OCI-LY7 (cell line): Measurements from ENCODE around the gene HOXB3. TPM values are rescaled to one million over a fixed set of nuclear protein-coding genes. Genes with fewer than 3 reads are reported as not detected.

ENCODE experiments used
- BruUV-seq: library from RNA; stranded (reverse); fragments of 400-500 nt; replicated peaks from 2 replicates; lab custom pipeline; 2021; lab: Mats Ljungman, UMichigan
- CTCF ChIA-PET: fragments of 300-600 bp; sonication (Branson Sonifier 250); formaldehyde crosslinking; loops from one replicate; lab custom pipeline; 2022; ENCODE audit warnings: antibody characterized with exemption; ENCODE audit not compliant: unreplicated experiment; lab: Charles Lee
- POLR2A ChIA-PET: fragments of 300-600 bp; sonication (Branson Sonifier 250); formaldehyde crosslinking; loops from one replicate; lab custom pipeline; 2022; ENCODE audit warnings: antibody characterized with exemption; lab: Charles Lee
- DNase-seq: peaks from one replicate; pipeline ENCODE4 v3.0.0-alpha.2; 2015; ENCODE audit warnings: low spot score
- H2AFZ ChIP-seq: fragments of 200-600 bp; sonication (generic), shearing (Covaris generic); 2 replicates; pipeline ENCODE4 v1.6.1; 2014; ENCODE audit warnings: mild to moderate bottlenecking, antibody characterized with exemption, low read length, moderate library complexity
- H3K27ac ChIP-seq: fragments of 200-600 bp; sonication (generic); 2 replicates; pipeline ENCODE4 v1.5.1; 2014; ENCODE audit warnings: mixed run types, low read depth, mild to moderate bottlenecking, moderate library complexity, low read length, inconsistent platforms; ENCODE audit not compliant: poor library complexity, severe bottlenecking
- H3K36me3 ChIP-seq: fragments of 200-600 bp; sonication (generic); 2 replicates; pipeline ENCODE4 v1.6.1; 2014; ENCODE audit warnings: mild to moderate bottlenecking, antibody characterized with exemption, low read length, moderate library complexity, mixed read lengths; ENCODE audit not compliant: insufficient read depth
- H3K4me1 ChIP-seq: fragments of 200-600 bp; sonication (generic); 2 replicates; pipeline ENCODE4 v1.5.1; 2014; ENCODE audit warnings: mild to moderate bottlenecking, low read length; ENCODE audit not compliant: insufficient read depth, poor library complexity, severe bottlenecking
- H3K4me2 ChIP-seq: fragments of 200-600 bp; sonication (generic); 2 replicates; pipeline ENCODE4 v1.6.1; 2014; ENCODE audit warnings: mild to moderate bottlenecking, low read length
- H3K4me3 ChIP-seq: fragments of 200-600 bp; sonication (generic); 2 replicates; pipeline ENCODE4 v1.5.1; 2014; ENCODE audit warnings: mild to moderate bottlenecking, low read depth, low read length; ENCODE audit not compliant: poor library complexity, severe bottlenecking
- H3K79me2 ChIP-seq: fragments of 200-600 bp; sonication (generic); 2 replicates; pipeline ENCODE4 v1.6.1; 2016; ENCODE audit warnings: low read depth, mild to moderate bottlenecking, low read length, moderate library complexity, mixed read lengths; ENCODE audit not compliant: insufficient read depth
- H3K9me2 ChIP-seq: fragments of 200-600 bp; sonication (generic); 2 replicates; pipeline ENCODE4 v1.6.1; 2016; ENCODE audit warnings: mild to moderate bottlenecking, low read length, mixed read lengths; ENCODE audit not compliant: insufficient read depth
- H3K9me3 ChIP-seq: fragments of 200-600 bp; sonication (generic); 2 replicates; pipeline ENCODE4 v1.6.1; 2014; ENCODE audit warnings: mild to moderate bottlenecking, mixed run types, low read length, mixed read lengths
- H4K20me1 ChIP-seq: fragments of 200-600 bp; sonication (generic); 2 replicates; pipeline ENCODE4 v1.6.1; 2014; ENCODE audit warnings: mild to moderate bottlenecking, antibody characterized with exemption, low read length, moderate library complexity, mixed read lengths; ENCODE audit not compliant: insufficient read depth
- EZH2phosphoT487 ChIP-seq: fragments of 200-600 bp; sonication (generic); IDR thresholded peaks from 2 replicates; pipeline ENCODE4 v1.6.1; 2018; ENCODE audit warnings: low read depth, borderline replicate concordance, mild to moderate bottlenecking, mixed run types, antibody characterized with exemption, low read length, moderate library complexity, mixed read lengths
- intact Hi-C: fragments of 100-400 bp; cut with micrococcal nuclease; formaldehyde crosslinking; loops from one replicate; pipeline ENCODE4 v1.10.0; 2022; ENCODE audit not compliant: unreplicated experiment
- total RNA-seq, 2 experiments: library from RNA; depleted of rRNA in 1 of 2; stranded (reverse); fragments of >200 nt in 1 of 2; shearing (Covaris generic) in 1 of 2; gene quantifications; 2 replicates each; pipeline ENCODE4 v1.2.3, GENCODE V29; 2014 to 2022
- TF ChIP-seq, protein P1 (sequence below): fragments of 200-600 bp; sonication (generic); conservative IDR thresholded peaks from 2 replicates; pipeline ENCODE4 v1.5.1; 2014; ENCODE audit warnings: mild to moderate bottlenecking, antibody characterized with exemption, low read length, moderate library complexity, mixed read lengths

HOXB3 gene
- total RNA-seq, 2 experiments from 2014 or later: 7.7 to 13.0 TPM

DNA sequence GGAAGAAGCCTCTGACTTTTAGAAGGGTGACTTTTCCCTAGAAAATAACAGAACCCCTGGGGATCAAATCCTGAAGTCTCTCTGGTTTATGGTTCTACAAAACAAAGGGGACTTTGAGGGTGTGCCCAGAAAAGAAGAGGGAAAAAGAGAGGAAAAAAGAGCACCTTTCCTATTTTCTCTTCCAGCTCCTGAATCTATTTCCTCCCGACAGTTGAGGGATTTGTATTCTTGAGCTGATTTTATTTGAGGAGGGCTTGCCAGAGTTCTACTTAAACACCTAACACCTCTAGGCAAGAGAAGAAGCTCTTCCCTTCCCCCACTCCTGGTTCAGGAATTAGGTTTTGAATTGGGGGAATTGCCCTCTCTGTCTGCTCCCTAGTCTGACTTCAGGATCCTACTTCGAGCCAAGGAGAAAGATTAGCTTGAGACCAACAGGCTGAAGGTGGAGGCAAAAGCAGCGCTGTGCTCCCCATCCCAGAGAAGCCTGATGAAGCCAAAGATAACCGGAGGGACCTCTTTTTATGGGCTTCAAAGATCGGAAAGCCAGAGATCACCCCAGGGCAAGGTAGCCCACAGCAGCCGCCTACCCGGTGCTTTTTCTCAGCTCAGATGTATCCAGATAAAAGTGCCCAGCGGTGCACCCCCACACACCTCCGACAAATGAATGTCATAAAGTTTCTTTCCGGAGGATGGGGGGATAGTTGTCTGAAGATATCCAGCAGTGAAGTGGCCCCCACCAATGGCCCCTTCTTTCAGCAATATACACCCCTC lies 796 bp downstream of the HOXB3 start:
- POLR2A ChIA-PET: interaction anchor here (1.0 to 1.6 kb wide), 2 partner anchors 122 to 256 kb away, joined by 3 to 4 read pairs; no protein-coding TSS in a partner anchor
- Histone ChIP-seq H3K4me3 (no peak overlapping the region), H2AFZ (no peak overlapping the region), H3K79me2 (no peaks in the 10 kb centered on the region), H3K4me1 (peaks cover 32% of the 10 kb centered on the region), H4K20me1 (no peaks in the 10 kb centered on the region), H3K9me2 (no peaks in the 10 kb centered on the region), H3K4me2 (no peak overlapping the region), H3K36me3 (no peaks in the 10 kb centered on the region), H3K27ac (no peak overlapping the region), H3K9me3 (no peaks in the 10 kb centered on the region)
- BruUV-seq: no TSS peak
- intact Hi-C loops: no loop called here
- TF ChIP-seq EZH2phosphoT487: no peak; the same call in 1 of the 2 replicates
- DNase-seq: no peak
- CTCF ChIA-PET: interaction anchor here (0.6 kb wide), 1 partner anchor 223 kb away, joined by 4 read pairs; no protein-coding TSS in a partner anchor

DNA sequence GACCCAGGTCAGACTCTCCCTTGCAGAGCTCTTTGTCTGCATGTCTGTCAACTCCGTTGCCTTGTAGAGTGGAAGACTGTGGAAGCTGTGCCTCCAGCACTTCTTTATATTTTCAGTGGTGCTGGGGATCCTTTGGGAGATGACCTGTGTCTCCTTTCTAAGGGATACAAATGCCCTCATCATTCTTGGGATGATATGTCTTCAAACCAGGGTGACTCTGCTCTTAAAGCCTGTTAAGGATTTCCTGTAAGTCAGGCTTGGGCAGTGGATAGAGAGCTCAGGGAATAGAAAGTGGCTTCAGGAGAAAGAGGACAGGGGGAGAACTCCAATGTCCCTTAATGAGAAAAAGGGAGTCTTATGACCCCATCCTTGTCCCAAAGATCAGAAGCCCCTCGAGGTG lies 1.5 kb downstream of the HOXB3 start:
- Histone ChIP-seq H3K4me3 (no peak overlapping the region), H3K4me1 (peaks cover 32% of the 10 kb centered on the region), H3K79me2 (no peaks in the 10 kb centered on the region), H4K20me1 (no peaks in the 10 kb centered on the region), H3K9me2 (no peaks in the 10 kb centered on the region), H2AFZ (no peak overlapping the region), H3K36me3 (no peaks in the 10 kb centered on the region), H3K4me2 (no peak overlapping the region), H3K27ac (no peak overlapping the region), H3K9me3 (no peaks in the 10 kb centered on the region)
- BruUV-seq: no TSS peak
- 0 out of 2 replicates have a peak, but pooled peaks have one; percentile 5 for TF ChIP-seq EZH2phosphoT487
- TF ChIP-seq, protein P1, sequence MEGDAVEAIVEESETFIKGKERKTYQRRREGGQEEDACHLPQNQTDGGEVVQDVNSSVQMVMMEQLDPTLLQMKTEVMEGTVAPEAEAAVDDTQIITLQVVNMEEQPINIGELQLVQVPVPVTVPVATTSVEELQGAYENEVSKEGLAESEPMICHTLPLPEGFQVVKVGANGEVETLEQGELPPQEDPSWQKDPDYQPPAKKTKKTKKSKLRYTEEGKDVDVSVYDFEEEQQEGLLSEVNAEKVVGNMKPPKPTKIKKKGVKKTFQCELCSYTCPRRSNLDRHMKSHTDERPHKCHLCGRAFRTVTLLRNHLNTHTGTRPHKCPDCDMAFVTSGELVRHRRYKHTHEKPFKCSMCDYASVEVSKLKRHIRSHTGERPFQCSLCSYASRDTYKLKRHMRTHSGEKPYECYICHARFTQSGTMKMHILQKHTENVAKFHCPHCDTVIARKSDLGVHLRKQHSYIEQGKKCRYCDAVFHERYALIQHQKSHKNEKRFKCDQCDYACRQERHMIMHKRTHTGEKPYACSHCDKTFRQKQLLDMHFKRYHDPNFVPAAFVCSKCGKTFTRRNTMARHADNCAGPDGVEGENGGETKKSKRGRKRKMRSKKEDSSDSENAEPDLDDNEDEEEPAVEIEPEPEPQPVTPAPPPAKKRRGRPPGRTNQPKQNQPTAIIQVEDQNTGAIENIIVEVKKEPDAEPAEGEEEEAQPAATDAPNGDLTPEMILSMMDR: no peak
- ChIA-PET CTCF (interaction anchor here (0.6 kb wide), 1 partner anchor 222 kb away, joined by 4 read pairs; no protein-coding TSS in a partner anchor), POLR2A (interaction anchor here (0.6 to 1.6 kb wide), 5 partner anchors 121 to 255 kb away, joined by 3 to 6 read pairs (median 3); no protein-coding TSS in a partner anchor)
- no peak for DNase-seq
- intact Hi-C loops: no loop called here

DNA sequence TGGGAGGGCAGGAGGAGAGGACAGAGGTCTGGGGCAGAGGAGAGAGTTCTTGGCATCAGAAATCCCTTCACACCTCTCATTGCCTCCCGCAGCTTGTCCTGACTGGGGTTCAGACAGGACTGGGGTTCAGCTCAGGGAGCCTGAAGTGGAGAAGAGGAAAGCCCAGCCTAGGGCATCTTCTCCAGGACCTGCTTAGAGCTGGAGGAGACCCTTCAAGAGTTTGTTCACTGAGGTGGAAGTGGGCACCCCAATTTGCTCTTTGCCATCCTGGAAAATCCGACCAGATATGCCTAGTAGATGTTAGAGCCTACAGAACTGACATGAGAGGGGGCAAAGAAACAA lies 2.0 kb downstream of the HOXB3 start:
- no peak overlapping the region for H3K4me2 ChIP-seq
- no peak overlapping the region for H3K4me3 ChIP-seq
- no peak overlapping the region for H2AFZ ChIP-seq
- BruUV-seq: no TSS peak
- no peaks in the 10 kb centered on the region for H4K20me1 ChIP-seq
- H3K79me2 ChIP-seq: no peaks in the 10 kb centered on the region
- peaks cover 32% of the 10 kb centered on the region for H3K4me1 ChIP-seq
- POLR2A ChIA-PET: interaction anchor here (0.6 to 1.6 kb wide), 6 partner anchors 121 to 242 kb away, joined by 3 to 6 read pairs (median 4); no protein-coding TSS in a partner anchor
- CTCF ChIA-PET: no interaction called here
- no peaks in the 10 kb centered on the region for H3K9me2 ChIP-seq
- H3K36me3 ChIP-seq: no peaks in the 10 kb centered on the region
- TF ChIP-seq EZH2phosphoT487: no peak
- TF ChIP-seq, protein P1: no peak
- no peak overlapping the region for H3K27ac ChIP-seq
- no peaks in the 10 kb centered on the region for H3K9me3 ChIP-seq
- intact Hi-C loops: no loop called here
- DNase-seq: no peak
